DMS79 treated with DMSO at 0.1 percent for 48 hours (cell line): ENCODE results near the gene FHIT.

ENCODE experiments used
- DNase-seq: peaks from one replicate; lab custom pipeline; 2025; lab: John Stamatoyannopoulos, UW

Gene FHIT

GRCh38 chr3:60160822-60161748 is 1090.2 kb downstream of the FHIT start:
- no peak for DNase-seq

GRCh38 chr3:60160111-60160821 is 1091.0 kb downstream of the FHIT start:
- DNase-seq, result no peak

GRCh38 chr3:60158035-60158434 is 1093.2 kb downstream of the FHIT start:
- DNase-seq, result no peak

GRCh38 chr3:60154011-60154410 is 1097.2 kb downstream of the FHIT start:
- DNase-seq, result no peak

- no peak for DNase-seq
These were observed 1097.8 kb downstream of the FHIT start for GRCh38 chr3:60153221-60153999.

- DNase-seq, result no peak
These were observed 1101.8 kb downstream of the FHIT start for GRCh38 chr3:60149501-60149900.

GRCh38 chr3:60147249-60147950 is 1103.9 kb downstream of the FHIT start:
- DNase-seq, result no peak

GRCh38 chr3:60146121-60146520 is 1105.1 kb downstream of the FHIT start:
- no peak for DNase-seq

- no peak for DNase-seq
These were observed 1107.2 kb downstream of the FHIT start for GRCh38 chr3:60144071-60144470.

GRCh38 chr3:60142009-60142408 is 1109.2 kb downstream of the FHIT start:
- DNase-seq, result no peak

GRCh38 chr3:60140160-60140559 is 1111.1 kb downstream of the FHIT start:
- DNase-seq, result no peak

- no peak for DNase-seq
These were observed 1114.7 kb downstream of the FHIT start for GRCh38 chr3:60136601-60137000.

- no peak for DNase-seq
These were observed 1115.8 kb downstream of the FHIT start for GRCh38 chr3:60135474-60135873.

GRCh38 chr3:60133269-60134162 is 1117.7 kb downstream of the FHIT start:
- DNase-seq, result no peak

- no peak for DNase-seq
These were observed 1119.6 kb downstream of the FHIT start for GRCh38 chr3:60131618-60132017.

GRCh38 chr3:60126511-60127304 is 1124.5 kb downstream of the FHIT start:
- no peak for DNase-seq

GRCh38 chr3:60125686-60126085 is 1125.6 kb downstream of the FHIT start:
- no peak for DNase-seq

- no peak for DNase-seq
These were observed 1131.0 kb downstream of the FHIT start for GRCh38 chr3:60120245-60120644.

GRCh38 chr3:60114191-60114590 is 1137.1 kb downstream of the FHIT start:
- DNase-seq, result no peak

GRCh38 chr3:60107275-60107674 is 1144.0 kb downstream of the FHIT start:
- no peak for DNase-seq
